Upper lobe of left lung (tissue), 4 donors: ENCODE data around the gene INSR.
"Not testable (repeated sequence)": the region's sequence is repeated elsewhere in the genome, so short reads cannot be mapped to it uniquely, and the experiment has no call there.

Source experiments
- EP300 ChIP-seq, 4 donors: sonication (generic); formaldehyde crosslinking; IDR thresholded peaks; one replicate each; pipeline ENCODE4 v1.5.1; 2017; ENCODE audit warnings: antibody characterized with exemption in 4 of 4, control low read depth in 2 of 4
- POLR2AphosphoS5 ChIP-seq, 2 donors: sonication (generic); formaldehyde crosslinking; IDR thresholded peaks; one replicate each; pipeline ENCODE4 v1.5.1; 2017; ENCODE audit warnings: antibody characterized with exemption in 2 of 2

DNA sequence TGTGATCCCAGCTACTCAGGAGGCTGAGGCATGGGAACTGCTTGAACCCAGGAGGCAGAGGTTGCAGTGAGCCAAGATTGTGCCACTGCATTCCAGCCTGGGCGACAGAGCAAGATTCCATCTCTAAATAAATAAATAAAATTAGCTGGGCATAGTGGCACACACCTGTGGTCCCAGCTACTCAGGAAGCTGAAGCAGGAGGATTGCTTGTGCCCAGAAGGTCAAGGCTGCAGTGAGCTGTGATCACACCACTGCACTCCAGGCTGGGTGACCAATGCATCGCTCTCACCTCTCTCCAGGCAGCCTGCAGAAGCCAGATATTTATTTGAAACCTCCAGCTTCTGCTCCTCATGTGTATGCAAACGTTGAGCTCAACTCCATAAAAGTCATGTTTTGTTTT lies 85.2 kb downstream of the INSR start:
- not testable (repeated sequence) for TF ChIP-seq EP300, POLR2AphosphoS5 (IDR thresholded peaks at IDR 0.05)
